Osteoblast (primary cell): ENCODE data around the gene TMBIM1. TPM values are rescaled to one million over a fixed set of nuclear protein-coding genes. Genes with fewer than 3 reads are reported as not detected.

Experiments used
- DNase-seq: peaks from one replicate; pipeline ENCODE4 v3.0.0; 2011; ENCODE audit warnings: low spot score, mixed read lengths; ENCODE audit not compliant: insufficient read length; ENCODE audit errors: missing footprints
- H2AFZ ChIP-seq: 2 replicates; pipeline ENCODE4 v1.6.0; 2011; ENCODE audit warnings: mild to moderate bottlenecking, low read length
- H3K27ac ChIP-seq: 2 replicates; pipeline ENCODE4 v1.5.1; 2011; ENCODE audit warnings: mild to moderate bottlenecking, low read depth, low read length, moderate library complexity
- H3K27me3 ChIP-seq: 2 replicates; pipeline ENCODE4 v1.6.0; 2012; ENCODE audit warnings: mild to moderate bottlenecking, control low read depth, inconsistent platforms, low read length, moderate library complexity; ENCODE audit not compliant: insufficient read depth
- H3K36me3 ChIP-seq: 2 replicates; pipeline ENCODE4 v1.5.1; 2011; ENCODE audit warnings: mild to moderate bottlenecking, low read length, control low read depth, moderate library complexity; ENCODE audit not compliant: insufficient read depth
- H3K4me1 ChIP-seq: 2 replicates; pipeline ENCODE4 v1.5.1; 2011; ENCODE audit warnings: mild to moderate bottlenecking, low read length, control low read depth, moderate library complexity; ENCODE audit not compliant: insufficient read depth
- H3K4me2 ChIP-seq: 2 replicates; pipeline ENCODE4 v1.6.0; 2011; ENCODE audit warnings: mild to moderate bottlenecking, low read length; ENCODE audit not compliant: insufficient read depth
- H3K4me3 ChIP-seq: fragments of 200-600 bp; sonication (generic); 3 replicates; pipeline ENCODE4 v1.5.1; 2012; ENCODE audit warnings: mild to moderate bottlenecking, low read length, inconsistent platforms; ENCODE audit not compliant: insufficient read depth
- H3K79me2 ChIP-seq: 2 replicates; pipeline ENCODE4 v1.6.0; 2012; ENCODE audit warnings: mild to moderate bottlenecking, low read length, control low read depth, inconsistent platforms; ENCODE audit not compliant: insufficient read depth
- H3K9me3 ChIP-seq: 2 replicates; pipeline ENCODE4 v1.5.1; 2011; ENCODE audit warnings: low read depth, low read length, control low read depth
- H4K20me1 ChIP-seq: 2 replicates; pipeline ENCODE4 v1.6.0; 2012; ENCODE audit warnings: mild to moderate bottlenecking, low read length, control low read depth; ENCODE audit not compliant: insufficient read depth
- total RNA-seq: library from RNA; depleted of rRNA; stranded (reverse); fragments of >200 nt; gene quantifications from 2 replicates; pipeline ENCODE4 v1.2.3, GENCODE V29; 2012
- TF ChIP-seq, protein P1 (sequence below): IDR thresholded peaks from 2 replicates; pipeline ENCODE4 v1.5.1; 2011; ENCODE audit warnings: mild to moderate bottlenecking, low read depth, low read length, moderate library complexity; ENCODE audit errors: extremely low read depth

Gene TMBIM1
- total RNA-seq, 1 donor: 155 TPM

DNA sequence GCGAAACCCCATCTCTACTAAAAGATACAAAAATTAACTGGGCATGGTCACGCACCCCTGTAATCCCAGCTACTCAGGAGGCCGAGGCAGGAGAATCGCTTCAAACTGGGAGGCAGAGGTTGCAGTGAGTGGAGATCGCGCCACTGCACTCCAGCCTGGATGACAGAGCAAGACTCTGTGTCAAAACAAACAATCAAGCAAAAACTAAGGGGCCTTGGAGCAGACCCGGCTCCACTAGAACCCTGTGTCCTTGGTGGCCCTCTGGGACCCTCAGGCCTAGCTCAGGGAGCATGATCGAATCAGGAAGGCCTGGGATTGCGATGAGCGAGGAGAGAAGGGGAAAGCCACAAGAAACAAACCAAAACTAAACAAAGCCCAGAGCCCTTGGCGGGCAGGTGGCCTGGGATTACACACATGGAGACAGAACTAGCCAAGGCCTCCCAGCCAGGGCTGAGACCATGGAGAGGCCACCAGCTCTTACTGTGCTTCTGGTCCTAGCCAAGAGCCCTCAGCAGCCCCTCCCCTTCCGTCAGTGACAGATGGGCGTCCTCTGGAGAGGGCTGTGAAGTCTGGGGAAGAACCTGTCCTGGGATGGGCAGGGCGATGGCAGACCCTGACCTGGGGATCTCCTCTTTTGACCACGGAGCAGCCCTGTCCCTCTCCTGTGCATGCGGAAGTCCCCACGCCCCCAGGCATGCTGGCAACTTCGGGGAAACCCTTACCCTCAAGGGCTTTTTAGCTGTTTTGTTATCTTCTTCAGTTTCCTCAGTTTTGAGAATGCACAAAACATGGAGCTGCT is 36.9 kb upstream of the TMBIM1 start:
- H3K36me3 ChIP-seq: no peaks in the 10 kb centered on the region
- TF ChIP-seq, protein P1, sequence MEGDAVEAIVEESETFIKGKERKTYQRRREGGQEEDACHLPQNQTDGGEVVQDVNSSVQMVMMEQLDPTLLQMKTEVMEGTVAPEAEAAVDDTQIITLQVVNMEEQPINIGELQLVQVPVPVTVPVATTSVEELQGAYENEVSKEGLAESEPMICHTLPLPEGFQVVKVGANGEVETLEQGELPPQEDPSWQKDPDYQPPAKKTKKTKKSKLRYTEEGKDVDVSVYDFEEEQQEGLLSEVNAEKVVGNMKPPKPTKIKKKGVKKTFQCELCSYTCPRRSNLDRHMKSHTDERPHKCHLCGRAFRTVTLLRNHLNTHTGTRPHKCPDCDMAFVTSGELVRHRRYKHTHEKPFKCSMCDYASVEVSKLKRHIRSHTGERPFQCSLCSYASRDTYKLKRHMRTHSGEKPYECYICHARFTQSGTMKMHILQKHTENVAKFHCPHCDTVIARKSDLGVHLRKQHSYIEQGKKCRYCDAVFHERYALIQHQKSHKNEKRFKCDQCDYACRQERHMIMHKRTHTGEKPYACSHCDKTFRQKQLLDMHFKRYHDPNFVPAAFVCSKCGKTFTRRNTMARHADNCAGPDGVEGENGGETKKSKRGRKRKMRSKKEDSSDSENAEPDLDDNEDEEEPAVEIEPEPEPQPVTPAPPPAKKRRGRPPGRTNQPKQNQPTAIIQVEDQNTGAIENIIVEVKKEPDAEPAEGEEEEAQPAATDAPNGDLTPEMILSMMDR: no peak

GRCh38 chr2:218328294-218328693 is 36.0 kb upstream of the TMBIM1 start:
- H4K20me1 ChIP-seq: no peaks in the 10 kb centered on the region
- H3K36me3 ChIP-seq: no peaks in the 10 kb centered on the region
- H3K4me3 ChIP-seq: no peak overlapping the region
- peaks cover 15% of the 10 kb centered on the region for H3K4me1 ChIP-seq
- no peak overlapping the region for H3K27ac ChIP-seq
- no peak overlapping the region for H2AFZ ChIP-seq
- H3K27me3 ChIP-seq: no peaks in the 10 kb centered on the region
- no peak overlapping the region for H3K4me2 ChIP-seq
- H3K79me2 ChIP-seq: no peaks in the 10 kb centered on the region
- DNase-seq: peak; percentile 67
- H3K9me3 ChIP-seq: no peaks in the 10 kb centered on the region
- TF ChIP-seq, protein P1: no peak

More for the DNA sequence above, 36.9 kb upstream of the TMBIM1 start:
- H3K4me1 ChIP-seq: peaks cover 8% of the 10 kb centered on the region
- no peak overlapping the region for H3K4me3 ChIP-seq
- no peaks in the 10 kb centered on the region for H4K20me1 ChIP-seq
- H3K4me2 ChIP-seq: no peak overlapping the region
- no peaks in the 10 kb centered on the region for H3K9me3 ChIP-seq
- no peak for DNase-seq
- H2AFZ ChIP-seq: peak overlapping the region; percentile 41
- H3K27me3 ChIP-seq: no peaks in the 10 kb centered on the region
- H3K79me2 ChIP-seq: no peaks in the 10 kb centered on the region
- H3K27ac ChIP-seq: no peak overlapping the region

DNA sequence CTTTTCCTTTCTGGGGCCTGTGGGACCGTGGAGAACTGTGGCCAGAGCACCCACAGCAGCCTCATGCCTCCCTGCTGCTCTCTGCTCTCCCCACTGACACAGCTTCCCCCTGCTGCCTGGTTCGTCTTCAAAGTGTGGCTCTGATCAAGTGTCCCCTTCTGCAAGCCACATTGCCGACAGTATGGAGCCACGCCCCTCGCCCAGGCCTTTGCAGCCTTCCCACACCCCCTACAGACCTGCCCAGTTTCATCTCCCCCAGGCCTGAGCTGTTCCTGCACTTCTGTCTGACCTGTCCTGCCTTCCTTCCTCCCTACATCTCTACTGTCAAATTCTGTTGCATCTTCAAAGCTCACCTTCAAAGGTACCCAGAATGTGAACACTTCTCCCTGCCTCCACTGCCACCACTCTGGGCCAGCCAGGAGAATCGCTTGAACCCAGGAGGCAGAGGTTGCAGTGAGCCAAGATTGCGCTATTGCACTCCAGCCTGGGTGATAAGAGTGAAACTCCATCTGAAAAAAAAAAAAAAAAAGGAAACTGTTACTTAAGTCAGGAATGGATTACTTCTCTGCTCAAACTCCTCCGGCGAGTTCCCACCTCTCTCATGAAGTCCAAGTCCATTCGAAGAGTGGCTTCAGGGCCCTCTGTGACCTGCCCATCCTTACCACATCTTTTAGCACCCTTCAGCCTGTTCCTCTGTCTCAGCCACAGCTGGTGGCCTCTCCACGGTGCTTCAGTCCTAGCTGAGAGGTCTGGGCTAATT is 35.3 kb upstream of the TMBIM1 start:
- H4K20me1 ChIP-seq: no peaks in the 10 kb centered on the region
- H3K9me3 ChIP-seq: no peaks in the 10 kb centered on the region
- no peak overlapping the region for H3K4me3 ChIP-seq
- no peak overlapping the region for H3K4me2 ChIP-seq
- DNase-seq: peak; percentile 38
- H3K4me1 ChIP-seq: peaks cover 13% of the 10 kb centered on the region
- H3K27me3 ChIP-seq: no peaks in the 10 kb centered on the region
- no peak overlapping the region for H2AFZ ChIP-seq
- H3K27ac ChIP-seq: no peak overlapping the region
- TF ChIP-seq, protein P1: no peak
- no peaks in the 10 kb centered on the region for H3K79me2 ChIP-seq
- no peaks in the 10 kb centered on the region for H3K36me3 ChIP-seq

DNA sequence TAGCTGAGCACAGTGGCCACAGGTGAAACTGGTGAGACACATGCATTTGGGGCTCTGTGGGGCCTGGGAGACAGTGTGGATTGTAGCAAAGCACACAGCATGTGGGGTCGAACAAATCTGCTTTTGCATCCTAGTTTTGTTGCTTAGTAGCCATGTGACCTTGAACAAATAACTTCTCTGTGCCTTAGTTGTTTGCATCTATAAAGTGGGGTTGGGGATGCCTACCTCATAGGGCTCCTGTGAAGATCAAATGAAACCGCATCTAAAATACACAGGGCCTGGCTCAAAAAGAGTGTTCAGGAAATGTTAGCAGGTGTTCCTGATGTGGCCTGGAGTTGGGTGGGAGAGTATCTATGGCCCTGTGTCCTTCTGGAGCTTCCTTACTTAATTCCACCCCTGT is 34.0 kb upstream of the TMBIM1 start:
- DNase-seq: peak; percentile 26
- Histone ChIP-seq H2AFZ (no peak overlapping the region), H3K27ac (no peak overlapping the region), H3K4me1 (peaks cover 18% of the 10 kb centered on the region), H3K4me2 (no peak overlapping the region), H3K36me3 (no peaks in the 10 kb centered on the region), H3K4me3 (no peak overlapping the region), H3K27me3 (no peaks in the 10 kb centered on the region), H4K20me1 (no peaks in the 10 kb centered on the region), H3K9me3 (no peaks in the 10 kb centered on the region), H3K79me2 (no peaks in the 10 kb centered on the region)
- TF ChIP-seq, protein P1: no peak
